HepG2 (cell line): ENCODE measurements around the gene SLC6A6. TPM values are rescaled to one million over a fixed set of nuclear protein-coding genes. Genes with fewer than 3 reads are reported as not detected.

Experiments
- CENPX ChIP-seq: sonication (generic); formaldehyde crosslinking; IDR thresholded peaks from 2 replicates; pipeline ENCODE4 v1.9.0; 2021; ENCODE audit warnings: mild to moderate bottlenecking, missing genetic modification reagents, moderate library complexity
- KAT2B ChIP-seq: fragments of 150-350 bp; IDR thresholded peaks from 2 replicates; pipeline ENCODE4 v1.6.1; 2014; ENCODE audit warnings: low read depth, low read length, borderline replicate concordance
- MXD4 ChIP-seq: IDR thresholded peaks from 2 replicates; pipeline ENCODE4 v1.6.1; 2016; ENCODE audit warnings: mild to moderate bottlenecking, missing biosample characterization, missing genetic modification reagents
- PAX8 ChIP-seq: sonication (generic); formaldehyde crosslinking; IDR thresholded peaks from 2 replicates; pipeline ENCODE4 v1.8.0; 2022; ENCODE audit warnings: mild to moderate bottlenecking, missing genetic modification reagents, borderline replicate concordance
- POLR2AphosphoS2 ChIP-seq: IDR thresholded peaks from 2 replicates; pipeline ENCODE4 v1.6.1; 2011; ENCODE audit warnings: low read depth, low read length, improper control_type of control experiment
- SMAD3 ChIP-seq: sonication (generic); formaldehyde crosslinking; IDR thresholded peaks from 2 replicates; pipeline ENCODE4 v1.4.0; 2020; ENCODE audit warnings: missing genetic modification reagents
- SRY ChIP-seq: sonication (generic); formaldehyde crosslinking; IDR thresholded peaks from 2 replicates; pipeline ENCODE4 v1.8.0; 2022; ENCODE audit warnings: mild to moderate bottlenecking, missing genetic modification reagents
- SUZ12 ChIP-seq: fragments of 150-350 bp; IDR thresholded peaks from 2 replicates; pipeline ENCODE4 v1.6.1; 2014; ENCODE audit warnings: low read depth, low read length
- SYNCRIP ChIP-seq: fragments of 200-400 bp; formaldehyde crosslinking; IDR thresholded peaks from 2 replicates; pipeline ENCODE4 v1.6.1; 2018; ENCODE audit warnings: mild to moderate bottlenecking, low read depth, low read length; ENCODE audit not compliant: insufficient read depth
- ZFP82 ChIP-seq: sonication (generic); formaldehyde crosslinking; IDR thresholded peaks from 2 replicates; pipeline ENCODE4 v1.5.1; 2020; ENCODE audit warnings: mild to moderate bottlenecking, missing genetic modification reagents, borderline replicate concordance
- ZFP90 ChIP-seq: sonication (generic); formaldehyde crosslinking; IDR thresholded peaks from 2 replicates; pipeline ENCODE4 v1.8.0; 2022; ENCODE audit warnings: missing genetic modification reagents, mild to moderate bottlenecking, inconsistent platforms, borderline replicate concordance
- ZNF280D ChIP-seq: sonication (generic); formaldehyde crosslinking; IDR thresholded peaks from 2 replicates; pipeline ENCODE4 v1.5.1; 2020; ENCODE audit warnings: mild to moderate bottlenecking, missing genetic modification reagents
- ZNF3 ChIP-seq: IDR thresholded peaks from 2 replicates; pipeline ENCODE4 v1.7.0; 2017; ENCODE audit warnings: inconsistent platforms
- ZNF30 ChIP-seq: sonication (generic); formaldehyde crosslinking; IDR thresholded peaks from 2 replicates; pipeline ENCODE4 v1.5.0; 2020; ENCODE audit warnings: mild to moderate bottlenecking, missing genetic modification reagents
- ZNF646 ChIP-seq: sonication (generic); formaldehyde crosslinking; IDR thresholded peaks from 2 replicates; pipeline ENCODE4 v1.9.0; 2021; ENCODE audit warnings: mild to moderate bottlenecking, missing genetic modification reagents
- ZNF850 ChIP-seq: sonication (generic); formaldehyde crosslinking; conservative IDR thresholded peaks from 2 replicates; pipeline ENCODE4 v1.9.0; 2021; ENCODE audit warnings: mild to moderate bottlenecking, missing genetic modification reagents
- ZNF891 ChIP-seq: sonication (generic); formaldehyde crosslinking; IDR thresholded peaks from 2 replicates; pipeline ENCODE4 v1.5.0; 2020; ENCODE audit warnings: mild to moderate bottlenecking, missing genetic modification reagents
- polyA plus RNA-seq, 8 experiments: library from polyadenylated mRNA; depleted of rRNA in 3 of 8; stranded (reverse) in 7 of 8; unstranded in 1 of 8; fragments of >200 nt; fragmentation: Illumina TruSeq in 4 of 8; extraction: Trizol in 4 of 8; gene quantifications; 2 replicates each; pipeline versions ENCODE4 v1.2.1 to v1.2.3, GENCODE V29; 2011 to 2016; ENCODE audit warnings: low read depth in 4 of 8, missing spikeins in 1 of 8, mixed read lengths in 1 of 8; ENCODE audit not compliant: insufficient read depth in 1 of 8
- total RNA-seq, 5 experiments: library from RNA; depleted of rRNA; stranded (reverse); fragments of >200 nt; fragmentation: Illumina TruSeq; extraction: Trizol; gene quantifications; 2 replicates each; pipeline ENCODE4 v1.2.3, GENCODE V29; 2016; ENCODE audit warnings: low read depth in 1 of 5
- TF ChIP-seq, protein P1 (sequence below): sonication (generic); formaldehyde crosslinking; IDR thresholded peaks from 2 replicates; pipeline ENCODE4 v1.5.0; 2020; ENCODE audit warnings: mild to moderate bottlenecking, missing genetic modification reagents

SLC6A6 gene
- total and polyA plus RNA-seq, 2 of the 13 experiments (the other 11 are each of a cell fraction or from before 2014, with no cell fraction given) = 14.1 to 20.7 TPM

- TF ChIP-seq ZNF30 (CRISPR knock-in tag) (no peak), SMAD3 (CRISPR knock-in tag) (no peak), KAT2B (no peak), SRY (CRISPR knock-in tag) (no peak), SUZ12 (no peak), CENPX (CRISPR knock-in tag) (no peak), ZNF3 (CRISPR knock-in tag) (peak; percentile 51; the same call in 1 of the 2 replicates), ZFP82 (CRISPR knock-in tag) (no peak), ZNF850 (CRISPR knock-in tag) (no peak), ZNF280D (CRISPR knock-in tag) (no peak), MXD4 (no peak), PAX8 (CRISPR knock-in tag) (no peak), ZNF891 (CRISPR knock-in tag) (no peak), POLR2AphosphoS2 (no peak), SYNCRIP (no peak), ZFP90 (CRISPR knock-in tag) (no peak), ZNF646 (CRISPR knock-in tag) (no peak)
- TF ChIP-seq, protein P1, sequence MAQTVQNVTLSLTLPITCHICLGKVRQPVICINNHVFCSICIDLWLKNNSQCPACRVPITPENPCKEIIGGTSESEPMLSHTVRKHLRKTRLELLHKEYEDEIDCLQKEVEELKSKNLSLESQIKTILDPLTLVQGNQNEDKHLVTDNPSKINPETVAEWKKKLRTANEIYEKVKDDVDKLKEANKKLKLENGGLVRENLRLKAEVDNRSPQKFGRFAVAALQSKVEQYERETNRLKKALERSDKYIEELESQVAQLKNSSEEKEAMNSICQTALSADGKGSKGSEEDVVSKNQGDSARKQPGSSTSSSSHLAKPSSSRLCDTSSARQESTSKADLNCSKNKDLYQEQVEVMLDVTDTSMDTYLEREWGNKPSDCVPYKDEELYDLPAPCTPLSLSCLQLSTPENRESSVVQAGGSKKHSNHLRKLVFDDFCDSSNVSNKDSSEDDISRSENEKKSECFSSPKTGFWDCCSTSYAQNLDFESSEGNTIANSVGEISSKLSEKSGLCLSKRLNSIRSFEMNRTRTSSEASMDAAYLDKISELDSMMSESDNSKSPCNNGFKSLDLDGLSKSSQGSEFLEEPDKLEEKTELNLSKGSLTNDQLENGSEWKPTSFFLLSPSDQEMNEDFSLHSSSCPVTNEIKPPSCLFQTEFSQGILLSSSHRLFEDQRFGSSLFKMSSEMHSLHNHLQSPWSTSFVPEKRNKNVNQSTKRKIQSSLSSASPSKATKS (CRISPR knock-in tag) = no peak
Observed at GRCh38 chr3:14418296-14419250, 16.2 kb downstream of the SLC6A6 start (continued).
